H1 (cell line): Measurements from ENCODE around the gene TXNRD3. TPM values are rescaled to one million over a fixed set of nuclear protein-coding genes. Genes with fewer than 3 reads are reported as not detected.

Source experiments
- CTCF ChIA-PET: fragments of 300-600 bp; sonication (Branson Sonifier 250); formaldehyde crosslinking; loops from one replicate; lab custom pipeline; 2021; ENCODE audit not compliant: partially characterized antibody; lab: Charles Lee
- POLR2A ChIA-PET: fragments of 300-600 bp; sonication (Branson Sonifier 250); formaldehyde crosslinking; loops from one replicate; lab custom pipeline; 2021; ENCODE audit warnings: inconsistent platforms; ENCODE audit not compliant: partially characterized antibody; lab: Charles Lee
- DNase-seq, 2 experiments: peaks; one replicate each; pipeline versions ENCODE4 v3.0.0 to v3.0.0-alpha.2; 2010 to 2022; ENCODE audit warnings: low spot score in 2 of 2, low read depth in 1 of 2, mixed read lengths in 1 of 2
- FAIRE-seq: peaks from 2 replicates; lab custom pipeline; 2011; peaks lifted over from hg19 to GRCh38; lab: Jason Lieb, UNC
- H2AFZ ChIP-seq: 2 replicates; pipeline ENCODE4 v1.8.1; 2012; ENCODE audit warnings: low read length, inconsistent platforms
- H2AK5ac ChIP-seq: 2 replicates; pipeline ENCODE4 v1.6.1; 2013; ENCODE audit warnings: low read depth, low read length
- H2BK120ac ChIP-seq: replicated peaks from 2 replicates; pipeline ENCODE3; 2013; ENCODE audit warnings: low read depth, low read length, inconsistent platforms
- H2BK12ac ChIP-seq: 2 replicates; pipeline ENCODE4 v1.6.1; 2013; ENCODE audit warnings: low read depth, low read length
- H2BK15ac ChIP-seq: 2 replicates; pipeline ENCODE4 v1.6.1; 2013; ENCODE audit warnings: low read length
- H2BK20ac ChIP-seq: 2 replicates; pipeline ENCODE4 v1.6.1; 2013; ENCODE audit warnings: low read length
- H2BK5ac ChIP-seq: 2 replicates; pipeline ENCODE4 v1.6.1; 2013; ENCODE audit warnings: low read depth, low read length
- H3K14ac ChIP-seq: 2 replicates; pipeline ENCODE4 v1.6.1; 2013; ENCODE audit warnings: inconsistent platforms; ENCODE audit not compliant: insufficient read length
- H3K18ac ChIP-seq: 2 replicates; pipeline ENCODE4 v1.6.1; 2013; ENCODE audit warnings: low read length; ENCODE audit errors: extremely low read depth
- H3K23ac ChIP-seq: 2 replicates; pipeline ENCODE4 v1.6.1; 2013; ENCODE audit warnings: inconsistent platforms; ENCODE audit not compliant: insufficient read length
- H3K23me2 ChIP-seq: 2 replicates; pipeline ENCODE4 v1.6.1; 2013; ENCODE audit warnings: low read depth, low read length
- H3K27ac ChIP-seq: 2 replicates; pipeline ENCODE4 v1.6.1; 2011; ENCODE audit warnings: low read depth, low read length, inconsistent platforms
- H3K27me3 ChIP-seq, 4 experiments: replicated peaks in 1 of 4; 1 replicate in 1 of 4; 2 replicates in 3 of 4; pipeline versions ENCODE4 v1.6.1 to v1.8.1; 2011 to 2013; ENCODE audit warnings: low read length in 3 of 4, mild to moderate bottlenecking in 3 of 4, inconsistent platforms in 2 of 4, mixed read lengths in 2 of 4, moderate library complexity in 1 of 4; ENCODE audit not compliant: control insufficient read depth in 3 of 4, insufficient read depth in 3 of 4; ENCODE audit errors: extremely low read depth in 1 of 4
- H3K36me3 ChIP-seq, 4 experiments: 2 replicates each; pipeline versions ENCODE4 v1.6.1 to v1.8.1; 2011 to 2013; ENCODE audit warnings: mild to moderate bottlenecking in 4 of 4, low read length in 3 of 4, moderate library complexity in 2 of 4, control low read depth in 1 of 4, inconsistent platforms in 1 of 4; ENCODE audit not compliant: insufficient read depth in 4 of 4, control insufficient read depth in 2 of 4
- H3K4ac ChIP-seq: replicated peaks from 2 replicates; pipeline ENCODE3; 2013; ENCODE audit warnings: low read length, low read depth, mixed read lengths, inconsistent platforms; ENCODE audit not compliant: insufficient read length
- H3K4me1 ChIP-seq, 4 experiments: replicated peaks in 1 of 4; 1 replicate in 1 of 4; 2 replicates in 3 of 4; pipeline versions ENCODE4 v1.6.1 to v1.8.1; 2011 to 2013; ENCODE audit warnings: low read length in 3 of 4, inconsistent platforms in 2 of 4, mixed read lengths in 1 of 4; ENCODE audit not compliant: insufficient read depth in 4 of 4, control insufficient read depth in 3 of 4
- H3K4me2 ChIP-seq, 2 experiments: 2 replicates each; pipeline versions ENCODE4 v1.6.1 to v1.8.1; 2011 to 2013; ENCODE audit warnings: low read depth in 2 of 2, low read length in 2 of 2, control low read depth in 1 of 2, inconsistent platforms in 1 of 2, mild to moderate bottlenecking in 1 of 2; ENCODE audit not compliant: insufficient read depth in 1 of 2
- H3K4me3 ChIP-seq, 4 experiments: fragments of 200-600, 300-600 bp in 1 of 4; sonication (generic), shearing (Covaris generic), sonication (Bioruptor Twin) in 1 of 4; 2 replicates each; pipeline versions ENCODE4 v1.5.1 to v1.8.1; 2011 to 2016; ENCODE audit warnings: low read length in 4 of 4, low read depth in 3 of 4, control low read depth in 2 of 4, inconsistent platforms in 2 of 4, mild to moderate bottlenecking in 2 of 4, mixed read lengths in 1 of 4, moderate library complexity in 1 of 4; ENCODE audit not compliant: insufficient read depth in 2 of 4; ENCODE audit errors: extremely low read depth in 1 of 4
- H3K56ac ChIP-seq: replicated peaks from 2 replicates; pipeline ENCODE3; 2013; ENCODE audit warnings: low read depth, mild to moderate bottlenecking, mixed read lengths, low read length, inconsistent platforms; ENCODE audit not compliant: insufficient read length
- H3K79me1 ChIP-seq: 2 replicates; pipeline ENCODE4 v1.6.1; 2013; ENCODE audit warnings: low read depth, low read length, control low read depth
- H3K79me2 ChIP-seq, 2 experiments: 2 replicates each; pipeline versions ENCODE4 v1.6.1 to v1.8.1; 2012 to 2013; ENCODE audit warnings: low read length in 2 of 2, mild to moderate bottlenecking in 2 of 2, inconsistent platforms in 1 of 2; ENCODE audit not compliant: insufficient read depth in 2 of 2, control insufficient read depth in 1 of 2
- H3K9ac ChIP-seq, 4 experiments: replicated peaks in 1 of 4; 1 replicate in 1 of 4; 2 replicates in 3 of 4; pipeline versions ENCODE4 v1.6.1 to v1.8.1; 2011 to 2013; ENCODE audit warnings: low read depth in 3 of 4, low read length in 3 of 4, control low read depth in 2 of 4, mild to moderate bottlenecking in 2 of 4, moderate library complexity in 2 of 4, inconsistent platforms in 1 of 4; ENCODE audit errors: extremely low read depth in 1 of 4
- H3K9me3 ChIP-seq, 2 experiments: 2 replicates each; pipeline versions ENCODE4 v1.6.1 to v1.8.1; 2012 to 2013; ENCODE audit warnings: mild to moderate bottlenecking in 2 of 2, moderate library complexity in 2 of 2, control low read depth in 1 of 2, inconsistent platforms in 1 of 2, low read depth in 1 of 2, low read length in 1 of 2, mixed read lengths in 1 of 2; ENCODE audit not compliant: insufficient read depth in 2 of 2
- H4K20me1 ChIP-seq, 2 experiments: replicated peaks in 1 of 2; 2 replicates each; pipeline versions ENCODE3 to v1.8.1; 2011 to 2013; ENCODE audit warnings: inconsistent platforms in 2 of 2, low read length in 2 of 2, mild to moderate bottlenecking in 1 of 2; ENCODE audit not compliant: insufficient read depth in 2 of 2, control insufficient read depth in 1 of 2
- H4K5ac ChIP-seq: 2 replicates; pipeline ENCODE4 v1.6.1; 2013; ENCODE audit warnings: low read length, low read depth, mixed read lengths, inconsistent platforms; ENCODE audit not compliant: insufficient read length
- H4K8ac ChIP-seq: 2 replicates; pipeline ENCODE4 v1.8.0; 2013; ENCODE audit warnings: mild to moderate bottlenecking, moderate library complexity, low read length, inconsistent platforms; ENCODE audit not compliant: insufficient read depth; ENCODE audit errors: extremely low read depth
- H4K91ac ChIP-seq: replicated peaks from 2 replicates; pipeline ENCODE3; 2013; ENCODE audit warnings: low read length, mixed read lengths, inconsistent platforms; ENCODE audit not compliant: insufficient read length
- ATF2 ChIP-seq: IDR thresholded peaks from 2 replicates; pipeline ENCODE4 v1.6.1; 2012; ENCODE audit warnings: low read length, inconsistent platforms
- BCL11A ChIP-seq, 2 experiments: IDR thresholded peaks; one replicate each; pipeline ENCODE4 v1.6.1; 2011; ENCODE audit warnings: low read depth in 2 of 2, low read length in 2 of 2, mild to moderate bottlenecking in 2 of 2
- CTBP2 ChIP-seq: IDR thresholded peaks from 2 replicates; pipeline ENCODE4 v1.7.0; 2011; ENCODE audit warnings: borderline replicate concordance, mild to moderate bottlenecking, moderate library complexity, mixed read lengths, low read length; ENCODE audit not compliant: insufficient read depth, insufficient read length
- E2F6 ChIP-seq: IDR thresholded peaks from 2 replicates; pipeline ENCODE4 v1.6.1; 2012; ENCODE audit warnings: inconsistent platforms
- HDAC2 ChIP-seq, 2 experiments: fragments of 300-600 bp in 1 of 2; sonication (generic) in 1 of 2; IDR thresholded peaks; 2 replicates each; pipeline ENCODE4 v1.6.1; 2011 to 2012; ENCODE audit warnings: low read depth in 2 of 2, low read length in 2 of 2, mild to moderate bottlenecking in 2 of 2, moderate library complexity in 2 of 2, borderline replicate concordance in 1 of 2, inconsistent platforms in 1 of 2
- NANOG ChIP-seq: IDR thresholded peaks from 2 replicates; pipeline ENCODE4 v1.6.1; 2011; ENCODE audit warnings: low read length, low read depth, mild to moderate bottlenecking, inconsistent platforms; ENCODE audit not compliant: insufficient read depth, poor library complexity, severe bottlenecking
- NRF1 ChIP-seq: IDR thresholded peaks from 2 replicates; pipeline ENCODE4 v1.6.1; 2011; ENCODE audit warnings: mild to moderate bottlenecking, low read depth, low read length, improper control_type of control experiment
- RAD21 ChIP-seq, 2 experiments: IDR thresholded peaks in 1 of 2; conservative IDR thresholded peaks in 1 of 2; 2 replicates each; pipeline ENCODE4 v1.6.1; 2011; ENCODE audit warnings: low read depth in 2 of 2, low read length in 2 of 2, improper control_type of control experiment in 1 of 2, inconsistent platforms in 1 of 2, mild to moderate bottlenecking in 1 of 2, moderate library complexity in 1 of 2
- SAP30 ChIP-seq: fragments of 300-600 bp; sonication (generic); IDR thresholded peaks from 2 replicates; pipeline ENCODE4 v1.7.1; 2012; ENCODE audit warnings: low read length, moderate library complexity, mild to moderate bottlenecking, inconsistent platforms; ENCODE audit not compliant: insufficient read depth, insufficient replicate concordance
- TBP ChIP-seq: IDR thresholded peaks from 2 replicates; pipeline ENCODE4 v1.6.1; 2011; ENCODE audit warnings: low read depth, low read length, improper control_type of control experiment
- WGBS, 2 experiments: shearing (Covaris generic) in 1 of 2; methylation state at CpG; one replicate each; pipeline versions ENCODE4 v1.1.6 to v1.1.7; 2013 to 2015; ENCODE audit warnings: low lambda C conversion rate in 2 of 2, mixed read lengths in 2 of 2, inconsistent platforms in 1 of 2, low coverage in 1 of 2, missing lambda C conversion rate in 1 of 2; ENCODE audit not compliant: insufficient replicate concordance in 2 of 2, insufficient coverage in 1 of 2, insufficient read length in 1 of 2; ENCODE audit errors: extremely low coverage in 1 of 2, missing lambda C conversion rate in 1 of 2; 5-methylcytosine and 5-hydroxymethylcytosine counted together
- polyA plus RNA-seq, 7 experiments: library from polyadenylated mRNA; depleted of rRNA in 3 of 7; stranded (reverse) in 5 of 7; unstranded in 2 of 7; fragments of >200 nt in 5 of 7; fragments of 200-250 nt in 2 of 7; gene quantifications; 1 replicate in 5 of 7; 2 replicates in 1 of 7; 4 replicates in 1 of 7; pipeline versions ENCODE4 v1.2.1 to v1.2.3, GENCODE V29; 2011 to 2013; ENCODE audit warnings: missing spikeins in 2 of 7, mixed read lengths in 2 of 7
- total RNA-seq: library from RNA; stranded (reverse); fragmentation: NEBNext Ultra II Directional; extraction: Animal tissue kit (Norgen Biotek cat#: 25700); gene quantifications from 2 replicates; pipeline ENCODE4 v1.2.1, GENCODE V29; 2021

The TXNRD3 gene
- total and polyA plus RNA-seq, 2 of the 8 experiments (the other 6 are each of a cell fraction or from before 2014, with no cell fraction given), result 3.4 to 4.3 TPM

GRCh38 chr3:126609909-126610308 is 45.0 kb downstream of the TXNRD3 start:
- H3K18ac ChIP-seq, result no peak overlapping the region
- H3K4me2 ChIP-seq, result no peak overlapping the region
- no peaks in the 10 kb centered on the region for H3K9me3 ChIP-seq
- H2BK12ac ChIP-seq, result no peak overlapping the region
- H3K79me1 ChIP-seq, result no peaks in the 10 kb centered on the region
- FAIRE-seq, result no peak
- no peak overlapping the region for H3K4me3 ChIP-seq
- no peak overlapping the region for H4K8ac ChIP-seq
- H2BK5ac ChIP-seq, result no peak overlapping the region
- no peak overlapping the region for H2BK15ac ChIP-seq
- H3K4ac ChIP-seq, result no peak overlapping the region
- H3K36me3 ChIP-seq, result no peaks in the 10 kb centered on the region
- H3K14ac ChIP-seq, result no peak overlapping the region
- H2BK20ac ChIP-seq, result no peak overlapping the region
- H4K91ac ChIP-seq, result no peak overlapping the region
- no peaks in the 10 kb centered on the region for H3K4me1 ChIP-seq
- H3K9ac ChIP-seq, result no peak overlapping the region
- no peak overlapping the region for H4K5ac ChIP-seq
- POLR2A ChIA-PET, result no interaction called here
- H2AK5ac ChIP-seq, result no peak overlapping the region
- H3K27me3 ChIP-seq, result no peaks in the 10 kb centered on the region
- DNase-seq, result no peak
- H3K23me2 ChIP-seq, result no peaks in the 10 kb centered on the region
- H3K56ac ChIP-seq, result no peak overlapping the region
- H3K27ac ChIP-seq, result no peak overlapping the region
- 90% methylated on average over 2 of the region's 2 CpGs; no CpG with 5 or more reads in 1 of the 2 experiments for WGBS, 2 experiments
- no peak overlapping the region for H2BK120ac ChIP-seq
- H4K20me1 ChIP-seq, result no peaks in the 10 kb centered on the region
- no peaks in the 10 kb centered on the region for H3K79me2 ChIP-seq
- H3K23ac ChIP-seq, result no peak overlapping the region
- H2AFZ ChIP-seq, result no peak overlapping the region
- CTCF ChIA-PET, result interaction anchor here (1.2 to 1.4 kb wide), 2 partner anchors 10 to 50 kb away, joined by 3 read pairs; no protein-coding TSS in a partner anchor
- no peak for TF ChIP-seq BCL11A (IDR thresholded peaks at IDR 0.05; ENCODE audit: low read depth in 2 of 2, low read length in 2 of 2)
- no peak for TF ChIP-seq RAD21 (IDR thresholded peaks at IDR 0.05 in 1 of 2, conservative IDR thresholded peaks at IDR 0.05 in 1 of 2; ENCODE audit: low read depth in 2 of 2, low read length in 2 of 2)
- TF ChIP-seq SAP30, result no peak
- TF ChIP-seq NRF1, result no peak
- no peak for TF ChIP-seq CTBP2
- TF ChIP-seq HDAC2 (IDR thresholded peaks at IDR 0.05; ENCODE audit: borderline replicate concordance in 1 of 2, low read depth in 2 of 2, low read length in 2 of 2), result no peak
- no peak for TF ChIP-seq ATF2
- no peak for TF ChIP-seq NANOG
- TF ChIP-seq TBP, result no peak
- TF ChIP-seq E2F6, result no peak
